ENCODE data around the gene SPATS1.
"Not testable (repeated sequence)": the region's sequence is repeated elsewhere in the genome, so short reads cannot be mapped to it uniquely, and the experiment has no call there.

SPATS1 gene

GRCh38 chr6:44346818-44347217 is 4.4 kb downstream of the SPATS1 start:
- not testable (repeated sequence) for DNase-seq

DNA sequence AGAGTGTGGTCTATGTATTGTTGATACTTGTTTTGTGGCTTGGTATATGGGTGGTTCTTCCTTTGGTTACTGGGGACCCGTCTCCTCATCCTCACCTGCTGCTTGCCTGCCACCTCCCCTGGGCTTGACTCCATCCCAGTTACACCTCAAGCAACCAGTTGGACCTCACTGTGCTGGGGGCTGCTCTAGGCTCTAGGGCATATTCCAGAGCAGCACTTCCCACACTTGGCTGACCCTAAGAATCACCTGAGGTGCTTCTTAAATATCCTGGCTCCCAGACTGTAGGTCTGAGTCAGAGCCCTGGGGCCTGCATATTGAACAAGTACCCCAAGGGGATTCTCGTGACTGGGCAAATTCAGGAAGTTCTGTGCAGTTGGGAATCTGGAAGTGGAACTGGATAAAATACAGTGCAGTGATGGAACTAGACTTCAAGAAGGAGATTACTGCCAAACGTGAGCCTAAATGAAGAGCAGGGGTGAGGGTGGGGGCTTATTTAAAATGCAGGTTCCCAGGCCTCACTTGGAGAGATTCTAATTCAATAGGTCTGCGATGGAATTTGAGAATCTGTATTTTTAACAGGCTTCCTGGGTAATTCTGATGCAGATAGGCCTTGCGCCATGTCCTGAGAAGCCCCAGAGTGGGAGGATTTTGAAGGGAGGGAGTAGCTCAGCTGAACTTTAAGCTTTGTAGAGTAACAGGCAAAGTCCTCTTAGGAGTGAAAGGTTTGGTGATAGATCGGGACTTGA is 7.6 kb downstream of the SPATS1 start:
- DNase-seq = no peak

GRCh38 chr6:44350650-44350994 is 8.2 kb downstream of the SPATS1 start:
- not testable (repeated sequence) for DNase-seq

DNA sequence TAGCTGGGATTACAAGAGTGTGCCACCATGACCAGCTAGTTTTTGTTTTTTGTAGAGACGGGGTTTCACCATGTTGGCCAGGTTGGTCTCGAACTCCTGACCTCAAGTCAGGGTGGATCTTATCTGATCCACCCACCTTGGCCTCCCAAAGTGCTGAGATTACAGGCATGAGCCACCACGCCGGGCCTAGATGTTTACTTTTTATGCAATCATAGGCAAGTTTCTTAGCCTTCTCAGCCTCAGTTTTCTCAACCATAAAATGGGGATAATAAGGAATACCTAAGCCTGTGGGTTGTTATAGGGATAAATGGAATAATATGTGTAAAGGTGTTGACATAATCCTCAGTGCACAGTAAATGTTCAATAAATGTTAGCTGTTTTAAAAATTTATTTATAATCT is 9.8 kb downstream of the SPATS1 start:
- DNase-seq = no peak

GRCh38 chr6:44353336-44353735 is 10.9 kb downstream of the SPATS1 start:
- DNase-seq = no peak

GRCh38 chr6:44355640-44356039 is 13.2 kb downstream of the SPATS1 start:
- no peak for DNase-seq

- no peak for DNase-seq
Measured at GRCh38 chr6:44356487-44356886, 14.0 kb downstream of the SPATS1 start.

- no peak for DNase-seq
Measured at GRCh38 chr6:44359973-44360372, 17.5 kb downstream of the SPATS1 start.

- no peak for DNase-seq
Measured at GRCh38 chr6:44361947-44362346, 19.5 kb downstream of the SPATS1 start.

DNA sequence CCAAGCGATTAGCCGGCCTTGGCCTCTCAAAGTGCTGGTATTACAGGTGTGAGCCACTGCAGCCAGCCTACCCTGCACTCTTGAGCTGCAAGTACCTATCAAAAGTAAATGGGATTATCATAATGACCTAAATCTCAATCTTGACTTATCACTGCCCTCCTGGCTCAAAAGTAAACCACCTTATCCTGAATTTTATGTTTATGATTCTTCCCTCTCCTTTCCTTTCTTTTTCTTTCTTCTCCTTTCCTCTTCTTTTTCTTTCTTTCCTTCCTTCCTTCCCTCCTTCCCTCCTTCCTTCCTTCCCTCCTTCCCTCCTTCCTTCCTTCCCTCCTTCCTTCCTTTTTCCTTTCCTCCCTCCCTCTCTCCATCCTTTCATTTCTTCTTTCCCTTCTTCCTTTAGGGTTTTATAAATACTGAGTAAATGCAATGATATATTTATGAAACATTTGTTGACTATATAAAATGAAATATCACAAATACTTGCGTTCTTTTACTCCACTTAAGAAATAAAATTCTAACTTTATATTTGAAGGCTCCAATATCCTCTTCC is 21.0 kb downstream of the SPATS1 start:
- no peak for DNase-seq

GRCh38 chr6:44366781-44367180 is 24.3 kb downstream of the SPATS1 start:
- DNase-seq = no peak

DNA sequence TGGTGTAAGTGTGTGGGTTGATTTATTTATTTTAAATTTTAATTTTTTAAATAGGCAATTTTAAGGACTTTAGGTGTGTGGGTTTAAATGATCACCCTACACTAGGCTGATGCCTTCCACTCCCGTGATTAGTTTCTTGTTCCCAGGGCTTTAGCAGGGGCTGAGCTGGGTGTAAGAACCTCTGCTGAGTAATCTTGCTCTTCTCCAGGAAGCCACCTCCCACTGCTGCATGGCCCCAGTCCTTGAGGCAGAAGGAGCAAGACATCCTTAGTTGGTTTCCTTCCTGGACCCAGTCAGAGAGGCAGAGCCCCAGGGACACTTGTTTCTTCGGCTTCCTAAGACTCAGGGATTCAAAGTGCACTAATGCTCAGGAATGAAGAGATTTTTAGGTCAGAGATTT is 25.2 kb downstream of the SPATS1 start:
- no peak for DNase-seq

GRCh38 chr6:44373051-44373450 is 30.6 kb downstream of the SPATS1 start:
- DNase-seq = no peak

DNA sequence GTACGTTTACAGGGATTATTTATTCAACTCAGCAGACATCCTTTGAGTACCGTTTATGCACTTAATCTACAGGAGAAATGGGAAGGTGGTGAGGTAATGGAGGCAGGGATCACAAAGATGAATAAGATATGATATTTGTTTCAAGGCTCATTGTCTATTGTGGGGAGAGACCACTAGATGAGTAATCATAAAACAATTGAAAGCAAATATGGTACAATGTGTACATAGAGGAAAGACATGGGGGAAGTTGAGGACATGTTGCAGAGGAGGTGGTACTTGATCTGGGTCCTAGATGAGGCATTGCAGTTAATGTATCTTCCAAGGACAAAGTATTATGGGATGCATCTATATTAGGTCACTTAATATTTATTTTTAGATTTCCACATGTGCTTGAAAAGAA is 31.3 kb downstream of the SPATS1 start:
- DNase-seq = no peak

- no peak for DNase-seq
Measured at GRCh38 chr6:44375071-44375470, 32.6 kb downstream of the SPATS1 start.

DNA sequence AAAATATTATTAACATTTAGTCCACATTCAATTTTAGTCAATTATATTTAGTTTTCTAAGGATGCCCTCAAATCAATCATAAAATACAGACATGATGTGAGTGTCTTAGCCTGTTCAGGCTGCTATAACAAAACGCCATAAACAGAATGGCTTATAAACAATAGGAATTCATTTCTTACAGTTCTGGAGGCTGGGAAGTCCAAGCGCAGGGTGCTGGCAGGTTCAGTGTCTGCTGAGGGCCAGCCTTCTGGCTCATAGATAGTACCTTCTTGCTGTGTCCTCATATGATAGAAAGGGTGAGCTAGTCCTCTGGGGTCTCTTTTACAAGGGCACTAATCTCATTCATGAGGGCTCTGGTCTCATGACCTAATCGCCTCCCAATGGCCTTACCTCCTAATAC is 35.0 kb downstream of the SPATS1 start:
- DNase-seq = no peak

- no peak for DNase-seq
Measured at GRCh38 chr6:44377971-44378370, 35.5 kb downstream of the SPATS1 start.

DNA sequence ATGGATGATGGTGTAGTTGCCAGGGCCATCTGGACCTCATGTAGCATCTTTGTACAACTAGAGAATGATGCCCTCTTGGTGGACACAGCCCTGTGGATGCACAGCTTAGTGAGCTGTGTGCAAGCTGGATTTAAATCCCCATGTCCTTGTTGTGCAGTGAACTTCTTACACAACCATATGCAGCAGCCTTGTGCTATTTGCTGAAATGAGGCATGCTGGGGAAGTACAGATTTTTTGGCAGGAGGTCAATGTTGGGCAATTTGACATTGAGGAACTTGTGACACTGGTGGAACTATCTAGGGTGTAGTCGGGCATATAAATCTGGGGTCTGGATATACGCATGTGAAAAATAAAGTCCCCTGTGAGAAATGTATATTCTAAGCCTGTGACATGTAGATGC is 39.3 kb downstream of the SPATS1 start:
- no peak for DNase-seq

DNA sequence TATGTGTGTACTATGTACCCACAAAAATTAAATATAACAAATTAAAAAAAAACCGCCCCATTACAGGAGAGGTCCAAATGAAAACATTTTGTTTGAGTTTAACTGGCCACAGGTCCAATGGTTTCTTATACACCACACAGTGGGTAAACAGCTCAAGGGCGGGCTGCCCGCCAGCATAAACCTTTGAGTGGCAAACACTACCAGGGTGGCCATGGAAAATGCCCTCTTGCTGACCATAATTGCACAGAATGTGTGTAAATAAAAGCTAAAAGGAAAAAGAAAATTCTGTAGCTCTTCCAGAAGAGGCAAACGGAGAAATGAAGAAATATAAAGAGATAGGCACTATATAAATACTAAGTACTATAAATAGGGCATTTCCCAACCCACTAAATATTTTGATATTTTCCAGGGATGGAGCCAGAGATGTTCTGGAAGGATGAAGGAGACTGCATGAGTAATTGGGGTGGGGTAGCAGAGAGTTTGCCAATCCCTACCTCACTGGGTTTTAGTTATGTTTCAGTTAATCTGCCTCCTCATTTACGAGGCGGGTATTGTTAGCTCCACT is 44.0 kb downstream of the SPATS1 start:
- peak; percentile 64 for DNase-seq

- DNase-seq = no peak
Measured at GRCh38 chr6:44386929-44387345, 44.5 kb downstream of the SPATS1 start.

GRCh38 chr6:44387346-44388134 is 45.1 kb downstream of the SPATS1 start, which contains the start of gene CDC5L:
Gene CDC5L (plus strand): TSS chr6:44387706. CDS start chr6:44387824, 118 bp downstream.
- peak; percentile 98 for DNase-seq

GRCh38 chr6:44388135-44388487 is 45.7 kb downstream of the SPATS1 start:
- no peak for DNase-seq

DNA sequence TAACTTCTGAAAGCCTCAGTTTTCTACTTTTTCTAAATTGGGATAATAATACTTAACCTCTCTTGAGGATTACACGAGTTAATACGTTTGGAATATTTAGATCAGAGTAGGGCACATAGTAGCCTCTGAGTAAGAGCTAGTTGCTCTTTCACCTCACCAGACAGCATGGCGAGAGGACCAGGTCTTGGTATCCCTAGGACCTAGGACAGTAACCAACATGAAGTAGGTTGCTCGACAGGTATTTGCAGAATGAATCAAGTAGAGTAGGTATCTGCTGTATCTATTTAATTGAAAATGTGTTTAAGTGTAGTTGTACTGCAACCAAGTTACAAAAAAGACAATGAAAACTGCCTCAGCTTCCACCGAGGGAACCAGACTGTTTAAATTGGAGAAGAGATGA is 46.4 kb downstream of the SPATS1 start:
- DNase-seq = no peak

DNA sequence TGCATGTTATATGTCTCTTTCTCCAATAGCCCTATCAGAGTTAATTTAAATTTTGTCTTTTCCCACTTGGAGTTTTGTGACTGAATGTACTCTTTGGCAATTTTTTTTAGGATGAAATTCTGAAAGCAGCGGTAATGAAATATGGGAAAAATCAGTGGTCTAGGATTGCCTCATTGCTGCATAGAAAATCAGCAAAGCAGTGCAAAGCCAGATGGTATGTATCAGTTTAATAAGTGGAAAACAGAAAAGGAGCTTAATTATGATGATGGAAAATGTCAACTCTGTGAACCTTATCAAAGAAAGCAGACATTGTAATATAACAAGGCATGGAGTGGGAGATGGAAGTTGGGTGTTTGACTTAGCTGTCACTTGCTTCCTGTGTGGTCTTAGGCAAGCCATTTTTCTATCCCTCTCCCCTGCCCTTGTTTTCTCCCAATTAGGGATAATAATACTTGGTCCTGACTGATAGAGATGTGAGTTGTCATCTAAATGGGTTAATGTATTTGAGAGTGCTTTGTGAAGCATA is 47.8 kb downstream of the SPATS1 start:
- no peak for DNase-seq

Measured in left hindlimb (tissue), 1 donor.